Measurements from ENCODE around the gene SETBP1. TPM values are rescaled to one million over a fixed set of nuclear protein-coding genes. Genes with fewer than 3 reads are reported as not detected.

The SETBP1 gene
- total RNA-seq, 1 donor from 2014 or later = 83.3 TPM

GRCh38 chr18:45063246-45064038 is 382.8 kb downstream of the SETBP1 start:
- H3K4me3 Mint-ChIP-seq (ENCODE audit: unreplicated experiment) = no peak overlapping the region
- peaks cover 2% of the 10 kb centered on the region for H3K27me3 Mint-ChIP-seq (ENCODE audit: unreplicated experiment)
- peak; percentile 20 for DNase-seq
- H3K4me1 Mint-ChIP-seq (ENCODE audit: low read depth, unreplicated experiment) = peaks cover 2% of the 10 kb centered on the region
- H3K36me3 Mint-ChIP-seq (ENCODE audit: unreplicated experiment) = peaks cover 10% of the 10 kb centered on the region
- H3K9me3 Mint-ChIP-seq (ENCODE audit: unreplicated experiment) = peaks cover 1% of the 10 kb centered on the region
- no peak for TF ChIP-seq CTCF (IDR thresholded peaks at IDR 0.05; ENCODE audit: partially characterized antibody, unreplicated experiment)
- no peak overlapping the region for H3K27ac Mint-ChIP-seq (ENCODE audit: unreplicated experiment)

- no peak for TF ChIP-seq CTCF (IDR thresholded peaks at IDR 0.05; ENCODE audit: partially characterized antibody, unreplicated experiment)
- peaks cover 2% of the 10 kb centered on the region for H3K4me1 Mint-ChIP-seq (ENCODE audit: low read depth, unreplicated experiment)
- H3K36me3 Mint-ChIP-seq (ENCODE audit: unreplicated experiment) = peaks cover 10% of the 10 kb centered on the region
- peaks cover 1% of the 10 kb centered on the region for H3K9me3 Mint-ChIP-seq (ENCODE audit: unreplicated experiment)
- no peak for DNase-seq
- H3K27me3 Mint-ChIP-seq (ENCODE audit: unreplicated experiment) = peaks cover 2% of the 10 kb centered on the region
- no peak overlapping the region for H3K4me3 Mint-ChIP-seq (ENCODE audit: unreplicated experiment)
- no peak overlapping the region for H3K27ac Mint-ChIP-seq (ENCODE audit: unreplicated experiment)
Measured at GRCh38 chr18:45066210-45066609, 385.5 kb downstream of the SETBP1 start.

- peaks cover 10% of the 10 kb centered on the region for H3K36me3 Mint-ChIP-seq (ENCODE audit: unreplicated experiment)
- DNase-seq = no peak
- H3K27ac Mint-ChIP-seq (ENCODE audit: unreplicated experiment) = no peak overlapping the region
- H3K9me3 Mint-ChIP-seq (ENCODE audit: unreplicated experiment) = peaks cover 1% of the 10 kb centered on the region
- peaks cover 2% of the 10 kb centered on the region for H3K27me3 Mint-ChIP-seq (ENCODE audit: unreplicated experiment)
- no peak for TF ChIP-seq CTCF (IDR thresholded peaks at IDR 0.05; ENCODE audit: partially characterized antibody, unreplicated experiment)
- H3K4me3 Mint-ChIP-seq (ENCODE audit: unreplicated experiment) = no peak overlapping the region
- peaks cover 2% of the 10 kb centered on the region for H3K4me1 Mint-ChIP-seq (ENCODE audit: low read depth, unreplicated experiment)
Measured at GRCh38 chr18:45066886-45067285, 386.2 kb downstream of the SETBP1 start.

GRCh38 chr18:45068400-45069094 is 387.9 kb downstream of the SETBP1 start:
- H3K36me3 Mint-ChIP-seq (ENCODE audit: unreplicated experiment) = peaks cover 6% of the 10 kb centered on the region
- no peak overlapping the region for H3K27ac Mint-ChIP-seq (ENCODE audit: unreplicated experiment)
- H3K4me3 Mint-ChIP-seq (ENCODE audit: unreplicated experiment) = no peak overlapping the region
- no peaks in the 10 kb centered on the region for H3K4me1 Mint-ChIP-seq (ENCODE audit: low read depth, unreplicated experiment)
- no peaks in the 10 kb centered on the region for H3K9me3 Mint-ChIP-seq (ENCODE audit: unreplicated experiment)
- TF ChIP-seq CTCF (IDR thresholded peaks at IDR 0.05; ENCODE audit: partially characterized antibody, unreplicated experiment) = no peak
- no peak for DNase-seq
- no peaks in the 10 kb centered on the region for H3K27me3 Mint-ChIP-seq (ENCODE audit: unreplicated experiment)

- no peak for TF ChIP-seq CTCF (IDR thresholded peaks at IDR 0.05; ENCODE audit: partially characterized antibody, unreplicated experiment)
- H3K36me3 Mint-ChIP-seq (ENCODE audit: unreplicated experiment) = no peaks in the 10 kb centered on the region
- H3K9me3 Mint-ChIP-seq (ENCODE audit: unreplicated experiment) = no peaks in the 10 kb centered on the region
- H3K4me3 Mint-ChIP-seq (ENCODE audit: unreplicated experiment) = no peak overlapping the region
- H3K27me3 Mint-ChIP-seq (ENCODE audit: unreplicated experiment) = no peaks in the 10 kb centered on the region
- DNase-seq = no peak
- no peak overlapping the region for H3K27ac Mint-ChIP-seq (ENCODE audit: unreplicated experiment)
- H3K4me1 Mint-ChIP-seq (ENCODE audit: low read depth, unreplicated experiment) = no peaks in the 10 kb centered on the region
Measured at GRCh38 chr18:45069546-45069945, 388.9 kb downstream of the SETBP1 start.

All from glutamatergic neuron (in vitro differentiated cells).